ENCODE results near the gene PRAMEF5. TPM values are rescaled to one million over a fixed set of nuclear protein-coding genes. Genes with fewer than 3 reads are reported as not detected.
"Not testable (repeated sequence)": the region's sequence is repeated elsewhere in the genome, so short reads cannot be mapped to it uniquely, and the experiment has no call there.

Gene PRAMEF5
- total RNA-seq, 5 donors from 2014 or later (not counting 1 experiment from before 2014, with no cell fraction given), result not detected

GRCh38 chr1:13247122-13247521, 6.9 kb upstream of the PRAMEF5 start:
- POLR2A ChIA-PET; ATAC-seq (replicated peaks in 1 of 4); H3K27ac Mint-ChIP-seq; H3K9me3 Mint-ChIP-seq; H3K36me3 ChIP-seq (ENCODE audit: control insufficient read depth in 2 of 2, extremely low read depth in 1 of 2, insufficient read depth in 1 of 2, low read length in 1 of 2); H3K36me3 Mint-ChIP-seq; DNase-seq; H3K27me3 ChIP-seq (replicated peaks in 1 of 2; ENCODE audit: control insufficient read depth in 2 of 2, extremely low read depth in 1 of 2, insufficient read depth in 2 of 2, low read length in 1 of 2); H3K27ac ChIP-seq (ENCODE audit: low read length); CTCF ChIA-PET; H3K4me1 ChIP-seq (ENCODE audit: control insufficient read depth in 1 of 2, extremely low read depth in 1 of 2, insufficient read depth in 2 of 2, low read length in 2 of 2); H3K9me3 ChIP-seq; H3K4me3 ChIP-seq (ENCODE audit: control insufficient read depth in 1 of 2, extremely low read depth in 1 of 2, low read length in 1 of 2); H3K4me3 Mint-ChIP-seq; H3K4me1 Mint-ChIP-seq: not testable (repeated sequence)
- H3K27me3 Mint-ChIP-seq, result peaks cover 0 to 12% of the 10 kb centered on the region in 2 donors
- 62% methylated on average over 3 of the region's 7 CpGs for WGBS (ENCODE audit: insufficient coverage)

- CTCF ChIA-PET; H3K9me3 Mint-ChIP-seq; H3K4me3 Mint-ChIP-seq; POLR2A ChIA-PET; H3K4me1 Mint-ChIP-seq; H3K27ac ChIP-seq (ENCODE audit: low read length); H3K36me3 Mint-ChIP-seq; H3K9me3 ChIP-seq; ATAC-seq (replicated peaks in 1 of 4); H3K27ac Mint-ChIP-seq; H3K4me3 ChIP-seq (ENCODE audit: control insufficient read depth in 1 of 2, extremely low read depth in 1 of 2, low read length in 1 of 2); H3K4me1 ChIP-seq (ENCODE audit: control insufficient read depth in 1 of 2, extremely low read depth in 1 of 2, insufficient read depth in 2 of 2, low read length in 2 of 2); H3K27me3 Mint-ChIP-seq; H3K27me3 ChIP-seq (replicated peaks in 1 of 2; ENCODE audit: control insufficient read depth in 2 of 2, extremely low read depth in 1 of 2, insufficient read depth in 2 of 2, low read length in 1 of 2); DNase-seq; H3K36me3 ChIP-seq (ENCODE audit: control insufficient read depth in 2 of 2, extremely low read depth in 1 of 2, insufficient read depth in 1 of 2, low read length in 1 of 2): not testable (repeated sequence)
- no CpG with 5 or more reads among the region's 3 CpGs for WGBS (ENCODE audit: insufficient coverage)
These were observed 11.1 kb downstream of the PRAMEF5 start for GRCh38 chr1:13265124-13265523.

GRCh38 chr1:13277016-13277415, 23.0 kb downstream of the PRAMEF5 start:
- H3K9me3 ChIP-seq; H3K36me3 ChIP-seq (ENCODE audit: control insufficient read depth in 2 of 2, extremely low read depth in 1 of 2, insufficient read depth in 1 of 2, low read length in 1 of 2); H3K4me3 ChIP-seq (ENCODE audit: control insufficient read depth in 1 of 2, extremely low read depth in 1 of 2, low read length in 1 of 2); ATAC-seq (replicated peaks in 1 of 4); H3K4me1 Mint-ChIP-seq; H3K9me3 Mint-ChIP-seq; H3K27me3 ChIP-seq (replicated peaks in 1 of 2; ENCODE audit: control insufficient read depth in 2 of 2, extremely low read depth in 1 of 2, insufficient read depth in 2 of 2, low read length in 1 of 2); POLR2A ChIA-PET; H3K27ac ChIP-seq (ENCODE audit: low read length); CTCF ChIA-PET; H3K27ac Mint-ChIP-seq; H3K4me1 ChIP-seq (ENCODE audit: control insufficient read depth in 1 of 2, extremely low read depth in 1 of 2, insufficient read depth in 2 of 2, low read length in 2 of 2); DNase-seq; H3K27me3 Mint-ChIP-seq; H3K4me3 Mint-ChIP-seq; H3K36me3 Mint-ChIP-seq: not testable (repeated sequence)
- WGBS (ENCODE audit: insufficient coverage), result 17% methylated on average over 1 of the region's 6 CpGs

DNA sequence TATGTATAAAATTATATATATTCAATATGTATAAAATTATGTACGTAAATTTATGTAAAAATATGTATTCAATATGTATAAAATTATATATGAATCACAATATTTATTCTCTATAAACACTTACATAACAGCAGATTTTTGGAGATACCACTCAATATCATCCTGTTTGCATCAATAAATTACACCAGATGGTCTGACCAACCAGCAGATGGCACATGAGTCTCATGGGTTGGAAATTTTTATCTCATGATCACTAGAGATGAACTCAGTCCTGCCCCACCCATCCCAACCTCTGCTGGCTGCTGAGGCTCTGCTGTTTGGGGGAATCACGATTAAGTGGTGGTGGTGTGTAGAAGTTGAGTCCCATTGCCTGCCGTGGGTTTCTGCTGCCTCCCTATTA, 25.6 kb downstream of the PRAMEF5 start:
- H3K27ac ChIP-seq (ENCODE audit: low read length); POLR2A ChIA-PET; H3K36me3 ChIP-seq (ENCODE audit: control insufficient read depth in 2 of 2, extremely low read depth in 1 of 2, insufficient read depth in 1 of 2, low read length in 1 of 2); H3K4me3 ChIP-seq (ENCODE audit: control insufficient read depth in 1 of 2, extremely low read depth in 1 of 2, low read length in 1 of 2); H3K4me3 Mint-ChIP-seq; H3K4me1 ChIP-seq (ENCODE audit: control insufficient read depth in 1 of 2, extremely low read depth in 1 of 2, insufficient read depth in 2 of 2, low read length in 2 of 2); DNase-seq; H3K27me3 Mint-ChIP-seq; H3K4me1 Mint-ChIP-seq; CTCF ChIA-PET; H3K27ac Mint-ChIP-seq; H3K9me3 ChIP-seq; H3K36me3 Mint-ChIP-seq; H3K9me3 Mint-ChIP-seq; ATAC-seq (replicated peaks in 1 of 4); H3K27me3 ChIP-seq (replicated peaks in 1 of 2; ENCODE audit: control insufficient read depth in 2 of 2, extremely low read depth in 1 of 2, insufficient read depth in 2 of 2, low read length in 1 of 2): not testable (repeated sequence)
- WGBS (ENCODE audit: insufficient coverage), result no CpG with 5 or more reads among the region's 3 CpGs

- H3K4me1 ChIP-seq (ENCODE audit: control insufficient read depth in 1 of 2, extremely low read depth in 1 of 2, insufficient read depth in 2 of 2, low read length in 2 of 2); ATAC-seq (replicated peaks in 1 of 4); H3K4me3 Mint-ChIP-seq; H3K36me3 ChIP-seq (ENCODE audit: control insufficient read depth in 2 of 2, extremely low read depth in 1 of 2, insufficient read depth in 1 of 2, low read length in 1 of 2); CTCF ChIA-PET; H3K27ac ChIP-seq (ENCODE audit: low read length); POLR2A ChIA-PET; H3K27ac Mint-ChIP-seq; H3K27me3 Mint-ChIP-seq; H3K36me3 Mint-ChIP-seq; DNase-seq; H3K27me3 ChIP-seq (replicated peaks in 1 of 2; ENCODE audit: control insufficient read depth in 2 of 2, extremely low read depth in 1 of 2, insufficient read depth in 2 of 2, low read length in 1 of 2); H3K4me1 Mint-ChIP-seq; H3K4me3 ChIP-seq (ENCODE audit: control insufficient read depth in 1 of 2, extremely low read depth in 1 of 2, low read length in 1 of 2); H3K9me3 Mint-ChIP-seq; H3K9me3 ChIP-seq: not testable (repeated sequence)
- WGBS (ENCODE audit: insufficient coverage), result no CpG with 5 or more reads among the region's 1 CpG
These were observed 31.0 kb downstream of the PRAMEF5 start, which contains the start of gene PRAMEF8 for GRCh38 chr1:13285037-13285436. TSS of gene PRAMEF8 (minus strand) at chr1:13285137. CDS start at chr1:13284091, 1,046 bp downstream.

- H3K9me3 ChIP-seq; POLR2A ChIA-PET; H3K9me3 Mint-ChIP-seq; H3K36me3 ChIP-seq (ENCODE audit: control insufficient read depth in 2 of 2, extremely low read depth in 1 of 2, insufficient read depth in 1 of 2, low read length in 1 of 2); H3K27ac Mint-ChIP-seq; H3K4me3 Mint-ChIP-seq; H3K36me3 Mint-ChIP-seq; ATAC-seq (replicated peaks in 1 of 4); H3K4me3 ChIP-seq (ENCODE audit: control insufficient read depth in 1 of 2, extremely low read depth in 1 of 2, low read length in 1 of 2); CTCF ChIA-PET; H3K27me3 ChIP-seq (replicated peaks in 1 of 2; ENCODE audit: control insufficient read depth in 2 of 2, extremely low read depth in 1 of 2, insufficient read depth in 2 of 2, low read length in 1 of 2); H3K27me3 Mint-ChIP-seq; DNase-seq; H3K4me1 ChIP-seq (ENCODE audit: control insufficient read depth in 1 of 2, extremely low read depth in 1 of 2, insufficient read depth in 2 of 2, low read length in 2 of 2); H3K4me1 Mint-ChIP-seq; H3K27ac ChIP-seq (ENCODE audit: low read length): not testable (repeated sequence)
- WGBS (ENCODE audit: insufficient coverage), result no CpG with 5 or more reads among the region's 3 CpGs
These were observed 35.0 kb downstream of the PRAMEF5 start for GRCh38 chr1:13289030-13289429.

DNA sequence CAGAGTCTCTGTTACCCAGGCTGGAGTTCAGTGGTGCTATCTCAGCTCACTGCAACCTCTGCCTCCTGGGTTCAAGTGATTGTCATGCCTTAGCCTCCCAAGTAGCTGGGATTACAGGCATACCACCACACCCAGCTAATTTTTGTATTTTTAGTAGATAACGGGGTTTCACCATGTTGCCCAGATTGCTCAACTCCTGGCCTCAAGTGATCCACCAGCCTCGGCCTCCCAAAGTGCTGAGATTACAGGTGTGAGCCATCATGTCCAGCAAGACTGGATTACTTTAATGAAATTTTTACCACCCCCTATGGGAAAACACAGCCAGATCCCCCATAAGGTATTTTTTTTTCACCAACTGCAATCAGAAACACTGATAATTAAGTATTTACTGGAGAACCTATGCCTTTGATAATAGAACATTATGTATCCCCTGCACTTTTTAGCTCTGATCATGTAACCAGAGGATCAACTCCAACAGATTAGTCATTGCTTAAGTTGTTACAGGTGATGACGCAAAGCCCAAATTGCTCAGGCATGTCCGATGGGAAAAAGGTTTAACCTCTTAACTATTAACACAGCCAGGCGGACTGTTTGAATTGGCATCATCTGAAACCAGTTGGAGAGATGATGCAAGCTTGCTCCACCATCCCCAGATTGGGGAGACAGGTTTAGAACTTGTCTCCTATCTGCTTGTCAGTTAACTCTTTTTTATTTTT, 43.4 kb downstream of the PRAMEF5 start:
- no CpG with 5 or more reads among the region's 5 CpGs for WGBS (ENCODE audit: insufficient coverage)
- not testable (repeated sequence) for ATAC-seq (replicated peaks in 1 of 4); H3K4me3 ChIP-seq (ENCODE audit: control insufficient read depth in 1 of 2, extremely low read depth in 1 of 2, low read length in 1 of 2)

More for the DNA sequence above, 43.4 kb downstream of the PRAMEF5 start:
- DNase-seq; H3K36me3 ChIP-seq (ENCODE audit: control insufficient read depth in 2 of 2, extremely low read depth in 1 of 2, insufficient read depth in 1 of 2, low read length in 1 of 2); CTCF ChIA-PET; POLR2A ChIA-PET; H3K27me3 ChIP-seq (replicated peaks in 1 of 2; ENCODE audit: control insufficient read depth in 2 of 2, extremely low read depth in 1 of 2, insufficient read depth in 2 of 2, low read length in 1 of 2); H3K36me3 Mint-ChIP-seq; H3K4me1 Mint-ChIP-seq; H3K4me1 ChIP-seq (ENCODE audit: control insufficient read depth in 1 of 2, extremely low read depth in 1 of 2, insufficient read depth in 2 of 2, low read length in 2 of 2); H3K27ac Mint-ChIP-seq; H3K4me3 Mint-ChIP-seq; H3K9me3 ChIP-seq; H3K27ac ChIP-seq (ENCODE audit: low read length); H3K27me3 Mint-ChIP-seq; H3K9me3 Mint-ChIP-seq: not testable (repeated sequence)
